Ectodermal cell (in vitro differentiated cells): ENCODE results near the gene FDX1.

Source experiments
- H3K27ac ChIP-seq: 2 replicates; pipeline ENCODE4 v1.7.0; 2013; ENCODE audit warnings: mild to moderate bottlenecking, low read depth, low read length; ENCODE audit not compliant: insufficient read depth, poor library complexity, severe bottlenecking
- H3K27me3 ChIP-seq: 2 replicates; pipeline ENCODE4 v1.7.0; 2013; ENCODE audit warnings: mild to moderate bottlenecking, low read length; ENCODE audit not compliant: insufficient read depth, control insufficient read depth, poor library complexity, severe bottlenecking
- H3K36me3 ChIP-seq: one replicate; pipeline ENCODE4 v1.7.0; 2013; ENCODE audit warnings: low read length; ENCODE audit not compliant: control insufficient read depth, insufficient read depth
- H3K4me1 ChIP-seq: one replicate; pipeline ENCODE4 v1.7.0; 2013; ENCODE audit warnings: low read length; ENCODE audit not compliant: control insufficient read depth, insufficient read depth
- H3K4me3 ChIP-seq: 2 replicates; pipeline ENCODE4 v1.7.0; 2013; ENCODE audit warnings: low read depth, low read length, control low read depth; ENCODE audit not compliant: insufficient read depth
- H3K9me3 ChIP-seq: 2 replicates; pipeline ENCODE4 v1.7.0; 2013; ENCODE audit warnings: mild to moderate bottlenecking, low read length, moderate library complexity; ENCODE audit not compliant: control insufficient read depth
- WGBS, 2 experiments: methylation state at CpG; one replicate each; pipeline ENCODE4 v1.1.7; 2013; ENCODE audit warnings: missing lambda C conversion rate in 2 of 2; 5-methylcytosine and 5-hydroxymethylcytosine counted together

Gene FDX1

GRCh38 chr11:110505528-110506284 is 76.0 kb downstream of the FDX1 start:
- no peaks in the 10 kb centered on the region for H3K36me3 ChIP-seq
- H3K27me3 ChIP-seq = no peaks in the 10 kb centered on the region
- H3K27ac ChIP-seq = no peak overlapping the region
- H3K4me3 ChIP-seq = no peak overlapping the region
- no peaks in the 10 kb centered on the region for H3K4me1 ChIP-seq
- 83 to 87% methylated on average over 9 of the region's 9 CpGs for WGBS, 2 experiments
- H3K9me3 ChIP-seq = no peaks in the 10 kb centered on the region

GRCh38 chr11:110507328-110507727 is 77.6 kb downstream of the FDX1 start:
- Histone ChIP-seq H3K27me3 (no peaks in the 10 kb centered on the region), H3K27ac (no peak overlapping the region), H3K4me1 (no peaks in the 10 kb centered on the region), H3K36me3 (no peaks in the 10 kb centered on the region), H3K9me3 (no peaks in the 10 kb centered on the region), H3K4me3 (no peak overlapping the region)
- whole genome bisulfite sequencing, 2 experiments = 92 to 96% methylated on average over 5 of the region's 5 CpGs

GRCh38 chr11:110508786-110509185 is 79.0 kb downstream of the FDX1 start:
- Histone ChIP-seq H3K4me3 (no peak overlapping the region), H3K9me3 (no peaks in the 10 kb centered on the region), H3K27ac (no peak overlapping the region), H3K4me1 (no peaks in the 10 kb centered on the region), H3K27me3 (no peaks in the 10 kb centered on the region), H3K36me3 (no peaks in the 10 kb centered on the region)
- WGBS, 2 experiments = 97 to 100% methylated on average over 1 of the region's 1 CpG

- Histone ChIP-seq H3K4me3 (no peak overlapping the region), H3K9me3 (no peaks in the 10 kb centered on the region), H3K27ac (no peak overlapping the region), H3K27me3 (no peaks in the 10 kb centered on the region), H3K4me1 (no peaks in the 10 kb centered on the region), H3K36me3 (no peaks in the 10 kb centered on the region)
Measured at GRCh38 chr11:110509472-110509871, 79.7 kb downstream of the FDX1 start.

GRCh38 chr11:110512026-110512425 is 82.3 kb downstream of the FDX1 start:
- H3K9me3 ChIP-seq = no peaks in the 10 kb centered on the region
- no peak overlapping the region for H3K4me3 ChIP-seq
- H3K4me1 ChIP-seq = no peaks in the 10 kb centered on the region
- no peaks in the 10 kb centered on the region for H3K36me3 ChIP-seq
- H3K27me3 ChIP-seq = no peaks in the 10 kb centered on the region
- WGBS, 2 experiments = 100% methylated on average over 1 of the region's 1 CpG
- H3K27ac ChIP-seq = no peak overlapping the region

GRCh38 chr11:110513259-110513801 is 83.6 kb downstream of the FDX1 start:
- WGBS, 2 experiments = 92 to 94% methylated on average over 10 to 12 of the region's 12 CpGs
- no peaks in the 10 kb centered on the region for H3K36me3 ChIP-seq
- no peaks in the 10 kb centered on the region for H3K27me3 ChIP-seq
- H3K9me3 ChIP-seq = no peaks in the 10 kb centered on the region
- H3K27ac ChIP-seq = no peak overlapping the region
- no peaks in the 10 kb centered on the region for H3K4me1 ChIP-seq
- no peak overlapping the region for H3K4me3 ChIP-seq

GRCh38 chr11:110513846-110514437 is 84.2 kb downstream of the FDX1 start:
- Histone ChIP-seq H3K36me3 (no peaks in the 10 kb centered on the region), H3K9me3 (no peaks in the 10 kb centered on the region), H3K4me1 (no peaks in the 10 kb centered on the region), H3K4me3 (no peak overlapping the region), H3K27me3 (no peaks in the 10 kb centered on the region), H3K27ac (no peak overlapping the region)
- WGBS, 2 experiments = 90 to 92% methylated on average over 13 of the region's 13 CpGs
